GM23248 (cell line): ENCODE data around the gene INPP5D. TPM values are rescaled to one million over a fixed set of nuclear protein-coding genes. Genes with fewer than 3 reads are reported as not detected.
A peak's percentile ranks its signal among the peaks of the same experiment; 100 is the strongest.
"Not testable (repeated sequence)": the region's sequence is repeated elsewhere in the genome, so short reads cannot be mapped to it uniquely, and the experiment has no call there.

Source experiments
- DNase-seq: peaks from one replicate; pipeline ENCODE4 v3.0.0-alpha.2; 2015
- H2AFZ ChIP-seq: fragments of 200-600 bp; sonication (generic); 2 replicates; pipeline ENCODE4 v1.6.1; 2016; ENCODE audit warnings: antibody characterized with exemption
- H3F3A ChIP-seq: fragments of 200-600 bp; sonication (generic); 2 replicates; pipeline ENCODE4 v1.6.1; 2016; ENCODE audit warnings: mild to moderate bottlenecking, antibody characterized with exemption, mixed run types; ENCODE audit not compliant: insufficient read depth
- H3K27ac ChIP-seq: fragments of 200-600 bp; sonication (generic); 2 replicates; pipeline ENCODE4 v1.5.1; 2016; ENCODE audit warnings: mild to moderate bottlenecking
- H3K27me3 ChIP-seq: fragments of 200-600 bp; sonication (generic); replicated peaks from 2 replicates; pipeline ENCODE4 v1.6.1; 2016; ENCODE audit warnings: mild to moderate bottlenecking; ENCODE audit not compliant: insufficient read depth
- H3K36me3 ChIP-seq: fragments of 200-600 bp; sonication (generic); 2 replicates; pipeline ENCODE4 v1.6.1; 2016; ENCODE audit warnings: low read depth, mild to moderate bottlenecking
- H3K4me1 ChIP-seq: fragments of 200-600 bp; sonication (generic); 2 replicates; pipeline ENCODE4 v1.6.1; 2016; ENCODE audit warnings: mild to moderate bottlenecking; ENCODE audit not compliant: insufficient read depth
- H3K4me2 ChIP-seq: fragments of 200-600 bp; sonication (generic); one replicate; pipeline ENCODE4 v1.6.1; 2016; ENCODE audit warnings: mild to moderate bottlenecking; ENCODE audit not compliant: unreplicated experiment
- H3K4me3 ChIP-seq: fragments of 200-600 bp; sonication (generic); 2 replicates; pipeline ENCODE4 v1.5.1; 2016; ENCODE audit warnings: mild to moderate bottlenecking
- H3K79me2 ChIP-seq: fragments of 200-600 bp; sonication (generic); 2 replicates; pipeline ENCODE4 v1.6.1; 2016; ENCODE audit warnings: mild to moderate bottlenecking; ENCODE audit not compliant: insufficient read depth
- H3K9ac ChIP-seq: fragments of 200-600 bp; sonication (generic); 2 replicates; pipeline ENCODE4 v1.6.1; 2016; ENCODE audit warnings: mild to moderate bottlenecking
- H3K9me2 ChIP-seq: fragments of 200-600 bp; sonication (generic); 2 replicates; pipeline ENCODE4 v1.6.1; 2016; ENCODE audit warnings: mixed run types, mild to moderate bottlenecking, moderate library complexity; ENCODE audit not compliant: insufficient read depth
- H3K9me3 ChIP-seq: fragments of 200-600 bp; sonication (generic); one replicate; pipeline ENCODE4 v1.6.1; 2017; ENCODE audit warnings: low read depth
- H4K20me1 ChIP-seq: fragments of 200-600 bp; sonication (generic); 2 replicates; pipeline ENCODE4 v1.6.0; 2016; ENCODE audit not compliant: insufficient read depth
- EZH2 ChIP-seq: fragments of 200-600 bp; sonication (generic); IDR thresholded peaks from 2 replicates; pipeline ENCODE4 v1.6.1; 2018; ENCODE audit warnings: antibody characterized with exemption, mild to moderate bottlenecking; ENCODE audit not compliant: insufficient read depth, poor library complexity, severe bottlenecking
- EZH2phosphoT487 ChIP-seq: fragments of 200-600 bp; sonication (generic); IDR thresholded peaks from 2 replicates; pipeline ENCODE4 v1.6.1; 2018; ENCODE audit warnings: antibody characterized with exemption, moderate library complexity, mild to moderate bottlenecking, low read depth; ENCODE audit not compliant: insufficient read depth
- WGBS, 2 experiments: methylation state at CpG; one replicate each; pipeline ENCODE4 v1.1.6; 2015 to 2017; ENCODE audit warnings: low lambda C conversion rate in 2 of 2, low coverage in 1 of 2; ENCODE audit errors: missing lambda C conversion rate in 2 of 2; 5-methylcytosine and 5-hydroxymethylcytosine counted together
- in situ Hi-C: fragments of 300-500 bp; cut with MboI; formaldehyde crosslinking; loops from 2 replicates; pipeline ENCODE4 v1.15.0; 2020
- polyA plus RNA-seq: library from polyadenylated mRNA; unstranded; fragments of >200 nt; fragmentation: Nextera tagmentation; extraction: Ambion mirVana; gene quantifications from 2 replicates; pipeline ENCODE4 v1.2.1, GENCODE V29; 2016
- total RNA-seq: library from RNA; depleted of rRNA; stranded (reverse); fragments of >200 nt; shearing (Covaris generic); gene quantifications from 2 replicates; pipeline ENCODE4 v1.2.3, GENCODE V29; 2014

INPP5D gene
- total and polyA plus RNA-seq, 2 experiments from 2014 or later, result 0.23 TPM; not detected in 1

DNA sequence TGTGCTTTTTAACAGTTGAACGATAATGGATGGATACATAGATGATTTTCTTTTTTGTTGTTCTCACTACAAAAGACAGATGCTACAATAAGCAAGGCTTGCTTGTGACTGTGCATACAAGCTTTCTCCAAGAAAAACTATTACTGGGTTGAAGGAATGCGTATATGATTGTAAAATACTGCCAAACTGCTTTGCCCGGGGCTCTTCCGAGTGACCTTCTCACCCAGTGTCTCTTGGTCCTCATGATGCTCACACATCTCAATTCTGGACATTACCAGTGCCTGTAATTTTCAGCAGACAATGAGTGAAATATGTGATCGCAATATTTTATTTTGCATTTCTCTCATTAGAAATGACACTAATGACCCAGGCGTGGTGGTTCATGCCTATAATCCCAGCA, 35.9 kb downstream of the INPP5D start:
- WGBS, 2 experiments, result 74 to 79% methylated on average over 6 of the region's 6 CpGs
- TF ChIP-seq EZH2, result no peak
- TF ChIP-seq EZH2phosphoT487, result no peak
- in situ Hi-C loops, result no loop called here

DNA sequence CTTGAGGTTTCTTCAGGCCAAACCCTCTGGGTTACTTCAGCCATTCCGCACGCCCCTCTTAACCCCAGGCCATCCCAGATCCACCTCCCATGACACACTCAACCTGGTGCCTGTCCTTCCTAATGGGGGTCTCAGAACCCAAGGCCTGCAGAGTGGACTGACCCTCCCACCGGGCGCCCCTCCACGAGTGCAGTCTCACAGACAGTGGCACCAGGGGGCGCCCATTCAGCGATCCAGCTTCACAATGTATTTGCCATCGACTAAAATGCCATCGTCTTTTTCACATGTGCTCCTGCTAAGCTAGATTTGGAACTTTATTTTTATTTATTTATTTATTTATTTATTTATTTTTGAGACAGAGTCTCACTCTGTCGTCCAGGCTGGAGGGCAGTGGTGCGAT, 38.5 kb downstream of the INPP5D start:
- in situ Hi-C loops, result no loop called here

More for the DNA sequence above, 35.9 kb downstream of the INPP5D start:
- no peak overlapping the region for H2AFZ ChIP-seq
- H3F3A ChIP-seq, result no peaks in the 10 kb centered on the region
- no peak overlapping the region for H3K27ac ChIP-seq
- no peak for DNase-seq
- no peaks in the 10 kb centered on the region for H3K79me2 ChIP-seq
- no peak overlapping the region for H3K4me3 ChIP-seq
- H3K9me2 ChIP-seq, result no peaks in the 10 kb centered on the region
- H3K9ac ChIP-seq, result no peak overlapping the region
- H3K4me2 ChIP-seq, result no peak overlapping the region
- peaks cover 22% of the 10 kb centered on the region for H3K27me3 ChIP-seq
- H3K4me1 ChIP-seq, result no peaks in the 10 kb centered on the region
- no peaks in the 10 kb centered on the region for H3K9me3 ChIP-seq
- no peaks in the 10 kb centered on the region for H4K20me1 ChIP-seq
- no peaks in the 10 kb centered on the region for H3K36me3 ChIP-seq

DNA sequence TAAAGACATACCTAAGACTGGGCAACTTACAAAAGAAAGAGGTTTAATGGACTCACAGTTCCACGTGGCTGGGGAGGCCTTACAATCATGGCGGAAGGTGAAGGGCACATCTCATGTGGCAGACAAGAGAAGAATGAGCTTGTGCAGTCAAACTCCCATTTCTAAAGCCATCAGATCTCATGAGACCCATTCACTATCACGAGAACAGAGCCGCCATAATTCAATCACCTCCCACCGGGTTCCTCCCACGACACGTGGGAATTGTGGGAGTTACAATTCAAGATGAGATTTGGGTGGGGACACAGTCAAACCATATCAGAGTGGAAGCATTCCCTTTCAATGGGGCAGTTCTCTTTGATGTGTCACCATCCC, 39.7 kb downstream of the INPP5D start:
- 66 to 69% methylated on average over 7 of the region's 7 CpGs for WGBS, 2 experiments
- H3K4me1 ChIP-seq, H2AFZ ChIP-seq, H3K27ac ChIP-seq, H3K79me2 ChIP-seq, H3K4me2 ChIP-seq, in situ Hi-C loops, DNase-seq, H4K20me1 ChIP-seq, H3K9ac ChIP-seq, H3K36me3 ChIP-seq, H3K9me3 ChIP-seq, H3K9me2 ChIP-seq, H3F3A ChIP-seq, H3K4me3 ChIP-seq: not testable (repeated sequence)
- peaks cover 10% of the 10 kb centered on the region for H3K27me3 ChIP-seq

More for the DNA sequence above, 38.5 kb downstream of the INPP5D start:
- H3K9me3 ChIP-seq, result no peaks in the 10 kb centered on the region
- 31 to 34% methylated on average over 11 of the region's 11 CpGs for WGBS, 2 experiments
- H4K20me1 ChIP-seq, result no peaks in the 10 kb centered on the region
- TF ChIP-seq EZH2 (no peak), EZH2phosphoT487 (no peak)
- H3K4me1 ChIP-seq, result no peaks in the 10 kb centered on the region
- H3K4me2 ChIP-seq, result no peak overlapping the region
- no peak overlapping the region for H2AFZ ChIP-seq
- no peaks in the 10 kb centered on the region for H3K79me2 ChIP-seq
- peak; percentile 10 for DNase-seq
- peaks cover 14% of the 10 kb centered on the region for H3K27me3 ChIP-seq
- no peak overlapping the region for H3K9ac ChIP-seq
- no peaks in the 10 kb centered on the region for H3F3A ChIP-seq
- H3K4me3 ChIP-seq, result no peak overlapping the region
- no peaks in the 10 kb centered on the region for H3K36me3 ChIP-seq
- H3K27ac ChIP-seq, result no peak overlapping the region
- no peaks in the 10 kb centered on the region for H3K9me2 ChIP-seq

DNA sequence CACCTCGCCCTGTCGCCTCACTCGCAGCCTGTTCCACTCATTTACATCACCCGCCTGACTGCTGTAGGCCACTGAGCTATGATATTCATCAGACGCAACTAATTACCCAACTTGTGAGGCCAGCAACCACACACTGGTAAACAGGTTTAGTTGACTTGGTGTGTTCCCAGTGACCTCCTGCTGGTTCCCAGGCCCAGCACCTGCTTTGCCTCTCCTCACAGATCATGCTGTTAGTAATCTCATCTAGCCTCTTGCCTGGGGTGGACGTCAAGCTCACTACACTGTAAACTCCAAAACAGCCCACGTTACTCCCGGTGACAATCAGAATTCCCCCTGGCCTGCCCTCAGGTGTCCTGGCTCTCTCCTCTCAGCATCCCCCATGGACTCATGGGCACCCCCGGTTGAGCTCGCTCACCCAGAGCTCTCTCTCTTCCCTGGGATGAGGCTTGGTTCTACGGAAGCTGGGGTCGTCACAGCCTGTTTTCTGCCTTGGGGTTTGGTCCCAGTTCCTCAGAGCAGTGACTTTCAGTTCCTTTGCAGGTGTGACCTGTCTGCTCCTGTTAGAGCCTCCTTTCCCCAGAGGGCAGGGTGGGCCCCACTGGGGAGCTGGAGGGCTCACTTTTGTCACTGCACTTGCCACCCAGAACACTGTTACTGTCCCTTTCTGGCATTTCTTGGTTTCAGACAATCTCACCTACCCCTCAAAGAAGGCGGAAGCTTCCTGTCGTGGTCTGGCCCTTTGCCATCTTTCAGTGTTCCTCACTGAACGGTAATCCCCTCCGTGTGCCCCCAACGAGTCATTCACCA, 40.3 kb downstream of the INPP5D start:
- no peak for DNase-seq
- TF ChIP-seq EZH2phosphoT487, result no peak
- TF ChIP-seq EZH2, result no peak
- Histone ChIP-seq H3K27me3 (peaks cover 10% of the 10 kb centered on the region), H2AFZ (no peak overlapping the region), H3K36me3 (no peaks in the 10 kb centered on the region), H3F3A (no peaks in the 10 kb centered on the region), H3K4me3 (no peak overlapping the region), H3K9me3 (no peaks in the 10 kb centered on the region), H3K4me1 (no peaks in the 10 kb centered on the region), H3K9me2 (no peaks in the 10 kb centered on the region), H3K4me2 (no peak overlapping the region), H4K20me1 (no peaks in the 10 kb centered on the region), H3K9ac (no peak overlapping the region), H3K27ac (no peak overlapping the region), H3K79me2 (no peaks in the 10 kb centered on the region)
- 55 to 65% methylated on average over 17 of the region's 17 CpGs for WGBS, 2 experiments
- in situ Hi-C loops, result no loop called here
